PC-3 (cell line): ENCODE data around the gene TMEM184A.

Source experiments
- EZH2 ChIP-seq: fragments of 300-600 bp; sonication (generic); IDR thresholded peaks from one replicate; pipeline ENCODE4 v1.6.1; 2017; ENCODE audit warnings: antibody characterized with exemption, mild to moderate bottlenecking, low read length; ENCODE audit not compliant: unreplicated experiment
- EZH2phosphoT487 ChIP-seq: fragments of 300-600 bp; sonication (generic); IDR thresholded peaks from 2 replicates; pipeline ENCODE4 v1.6.1; 2018; ENCODE audit warnings: mild to moderate bottlenecking, antibody characterized with exemption, low read length, borderline replicate concordance
- TF ChIP-seq, protein P1 (sequence below): fragments of 300-600 bp; sonication (generic); conservative IDR thresholded peaks from 2 replicates; pipeline ENCODE4 v1.5.1; 2017; ENCODE audit warnings: antibody characterized with exemption, low read depth, mild to moderate bottlenecking, low read length

DNA sequence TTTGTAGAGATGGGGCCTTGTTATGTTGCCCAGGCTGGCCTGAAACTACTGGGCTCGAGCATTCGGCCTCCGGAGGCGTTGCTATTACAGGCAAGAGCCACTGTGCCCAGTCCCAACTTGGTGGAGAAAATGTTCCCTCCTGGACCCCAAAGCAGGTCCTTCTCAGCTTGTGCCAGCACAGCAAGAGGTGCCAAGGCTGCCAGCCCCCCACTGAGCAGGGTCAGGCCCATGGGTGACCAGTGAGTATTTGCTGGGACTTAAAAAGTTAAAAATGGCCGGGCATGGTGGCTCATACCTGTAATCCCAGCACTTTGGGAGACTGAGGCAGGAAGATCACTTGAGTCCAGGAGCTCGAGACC, 20.9 kb downstream of the TMEM184A start:
- TF ChIP-seq, protein P1, sequence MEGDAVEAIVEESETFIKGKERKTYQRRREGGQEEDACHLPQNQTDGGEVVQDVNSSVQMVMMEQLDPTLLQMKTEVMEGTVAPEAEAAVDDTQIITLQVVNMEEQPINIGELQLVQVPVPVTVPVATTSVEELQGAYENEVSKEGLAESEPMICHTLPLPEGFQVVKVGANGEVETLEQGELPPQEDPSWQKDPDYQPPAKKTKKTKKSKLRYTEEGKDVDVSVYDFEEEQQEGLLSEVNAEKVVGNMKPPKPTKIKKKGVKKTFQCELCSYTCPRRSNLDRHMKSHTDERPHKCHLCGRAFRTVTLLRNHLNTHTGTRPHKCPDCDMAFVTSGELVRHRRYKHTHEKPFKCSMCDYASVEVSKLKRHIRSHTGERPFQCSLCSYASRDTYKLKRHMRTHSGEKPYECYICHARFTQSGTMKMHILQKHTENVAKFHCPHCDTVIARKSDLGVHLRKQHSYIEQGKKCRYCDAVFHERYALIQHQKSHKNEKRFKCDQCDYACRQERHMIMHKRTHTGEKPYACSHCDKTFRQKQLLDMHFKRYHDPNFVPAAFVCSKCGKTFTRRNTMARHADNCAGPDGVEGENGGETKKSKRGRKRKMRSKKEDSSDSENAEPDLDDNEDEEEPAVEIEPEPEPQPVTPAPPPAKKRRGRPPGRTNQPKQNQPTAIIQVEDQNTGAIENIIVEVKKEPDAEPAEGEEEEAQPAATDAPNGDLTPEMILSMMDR: no peak
- TF ChIP-seq EZH2phosphoT487: no peak
- TF ChIP-seq EZH2: no peak
